HL-60 (cell line): ENCODE measurements around the gene NPB.

ENCODE experiments used
- POLR2AphosphoS5 ChIP-seq: IDR thresholded peaks from 2 replicates; pipeline ENCODE4 v1.6.1; 2012; ENCODE audit warnings: low read depth
- REST ChIP-seq: IDR thresholded peaks from 2 replicates; pipeline ENCODE4 v1.6.1; 2012; ENCODE audit warnings: low read depth; ENCODE audit not compliant: insufficient replicate concordance
- SPI1 ChIP-seq: IDR thresholded peaks from 2 replicates; pipeline ENCODE4 v1.6.1; 2012; ENCODE audit warnings: low read depth, mild to moderate bottlenecking, borderline replicate concordance
- TF ChIP-seq, protein P1 (sequence below): IDR thresholded peaks from one replicate; pipeline ENCODE4 v1.5.1; 2011; ENCODE audit warnings: low read length, control low read depth, inconsistent platforms; ENCODE audit not compliant: insufficient read depth

DNA sequence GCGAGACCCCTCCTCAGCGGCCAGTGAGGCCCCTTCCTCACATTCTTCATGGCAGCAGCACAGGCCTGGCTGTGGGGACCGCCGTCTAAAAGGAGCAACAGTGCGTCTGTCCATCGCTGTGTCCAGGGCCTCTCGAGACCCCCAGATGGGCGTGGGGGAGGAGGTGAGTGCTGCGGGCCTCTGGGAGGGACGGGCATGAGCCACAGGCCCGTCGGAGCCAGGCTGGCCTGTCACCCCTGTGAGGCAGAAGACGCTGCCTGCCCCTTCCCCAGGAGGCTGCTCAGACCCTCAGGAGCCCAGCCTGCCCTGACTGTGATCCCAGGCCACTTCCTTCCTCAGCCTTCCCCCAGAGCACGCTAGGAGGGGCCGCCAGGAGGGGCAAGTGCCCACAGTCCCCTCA is 37.2 kb downstream of the NPB start:
- TF ChIP-seq, protein P1, sequence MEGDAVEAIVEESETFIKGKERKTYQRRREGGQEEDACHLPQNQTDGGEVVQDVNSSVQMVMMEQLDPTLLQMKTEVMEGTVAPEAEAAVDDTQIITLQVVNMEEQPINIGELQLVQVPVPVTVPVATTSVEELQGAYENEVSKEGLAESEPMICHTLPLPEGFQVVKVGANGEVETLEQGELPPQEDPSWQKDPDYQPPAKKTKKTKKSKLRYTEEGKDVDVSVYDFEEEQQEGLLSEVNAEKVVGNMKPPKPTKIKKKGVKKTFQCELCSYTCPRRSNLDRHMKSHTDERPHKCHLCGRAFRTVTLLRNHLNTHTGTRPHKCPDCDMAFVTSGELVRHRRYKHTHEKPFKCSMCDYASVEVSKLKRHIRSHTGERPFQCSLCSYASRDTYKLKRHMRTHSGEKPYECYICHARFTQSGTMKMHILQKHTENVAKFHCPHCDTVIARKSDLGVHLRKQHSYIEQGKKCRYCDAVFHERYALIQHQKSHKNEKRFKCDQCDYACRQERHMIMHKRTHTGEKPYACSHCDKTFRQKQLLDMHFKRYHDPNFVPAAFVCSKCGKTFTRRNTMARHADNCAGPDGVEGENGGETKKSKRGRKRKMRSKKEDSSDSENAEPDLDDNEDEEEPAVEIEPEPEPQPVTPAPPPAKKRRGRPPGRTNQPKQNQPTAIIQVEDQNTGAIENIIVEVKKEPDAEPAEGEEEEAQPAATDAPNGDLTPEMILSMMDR: no peak
- TF ChIP-seq REST: no peak
- TF ChIP-seq POLR2AphosphoS5: no peak
- TF ChIP-seq SPI1: no peak
